ENCODE results near the gene HCFC2.
"Not testable (repeated sequence)": the region's sequence is repeated elsewhere in the genome, so short reads cannot be mapped to it uniquely, and the experiment has no call there.

The HCFC2 gene

GRCh38 chr12:104064031-104064841, at the start of gene HCFC2:
TSS of gene HCFC2 (plus strand) at chr12:104064531. CDS start at chr12:104064561, 30 bp downstream.
- DNase-seq = peak; percentile 89

GRCh38 chr12:104021862-104022261, 42.5 kb upstream of the HCFC2 start:
- DNase-seq = not testable (repeated sequence)

- no peak for DNase-seq
These were observed 41.5 kb upstream of the HCFC2 start for GRCh38 chr12:104022786-104023185.

- no peak for DNase-seq
These were observed 40.6 kb upstream of the HCFC2 start for GRCh38 chr12:104023710-104024109.

- DNase-seq = no peak
These were observed 40.0 kb upstream of the HCFC2 start for GRCh38 chr12:104024348-104024747.

GRCh38 chr12:104025771-104026170, 38.6 kb upstream of the HCFC2 start:
- no peak for DNase-seq

- DNase-seq = no peak
These were observed 37.3 kb upstream of the HCFC2 start for GRCh38 chr12:104026841-104027599.

GRCh38 chr12:104030596-104030995, 33.7 kb upstream of the HCFC2 start:
- DNase-seq = not testable (repeated sequence)

GRCh38 chr12:104036143-104036542, 28.2 kb upstream of the HCFC2 start:
- DNase-seq = not testable (repeated sequence)

- DNase-seq = not testable (repeated sequence)
These were observed 24.6 kb upstream of the HCFC2 start for GRCh38 chr12:104039769-104040168.

- DNase-seq = no peak
These were observed 21.8 kb upstream of the HCFC2 start for GRCh38 chr12:104042580-104042979.

GRCh38 chr12:104044158-104044557, 20.2 kb upstream of the HCFC2 start:
- no peak for DNase-seq

- no peak for DNase-seq
These were observed 18.0 kb upstream of the HCFC2 start for GRCh38 chr12:104046306-104046705.

- no peak for DNase-seq
These were observed 16.2 kb upstream of the HCFC2 start for GRCh38 chr12:104048162-104048561.

- DNase-seq = no peak
These were observed 15.5 kb upstream of the HCFC2 start for GRCh38 chr12:104048811-104049210.

GRCh38 chr12:104049278-104049902, 14.9 kb upstream of the HCFC2 start:
- DNase-seq = no peak

GRCh38 chr12:104049903-104050356, 14.4 kb upstream of the HCFC2 start, which contains the start of gene GLT8D2:
TSS of gene GLT8D2 (minus strand) at chr12:104050187. CDS start at chr12:104019648, 30,539 bp downstream.
- no peak for DNase-seq

- no peak for DNase-seq
These were observed 13.9 kb upstream of the HCFC2 start for GRCh38 chr12:104050436-104050835.

GRCh38 chr12:104054681-104055346, 9.5 kb upstream of the HCFC2 start:
- DNase-seq = no peak

- no peak for DNase-seq
These were observed 8.5 kb upstream of the HCFC2 start for GRCh38 chr12:104055686-104056388.

GRCh38 chr12:104056419-104056972, 7.8 kb upstream of the HCFC2 start:
- no peak for DNase-seq

- DNase-seq = no peak
These were observed 6.5 kb upstream of the HCFC2 start for GRCh38 chr12:104057771-104058197.
